HCT116 (cell line): ENCODE measurements around the gene DDHD1.

ENCODE experiments used
- EGR1 ChIP-seq: IDR thresholded peaks from 2 replicates; pipeline ENCODE4 v1.6.1; 2012; ENCODE audit warnings: low read depth
- JUND ChIP-seq: IDR thresholded peaks from 2 replicates; pipeline ENCODE4 v1.6.1; 2012
- POLR2A ChIP-seq: IDR thresholded peaks from 2 replicates; pipeline ENCODE4 v1.7.0; 2011; ENCODE audit warnings: borderline replicate concordance; ENCODE audit not compliant: insufficient read depth, insufficient read length; ENCODE audit errors: extremely low read depth
- POLR2AphosphoS5 ChIP-seq: IDR thresholded peaks from 2 replicates; pipeline ENCODE4 v1.6.1; 2011; ENCODE audit warnings: mild to moderate bottlenecking, low read depth, low read length, moderate library complexity
- YY1 ChIP-seq: IDR thresholded peaks from 2 replicates; pipeline ENCODE4 v1.6.1; 2011; ENCODE audit warnings: low read length, low read depth, moderate library complexity, mild to moderate bottlenecking; ENCODE audit not compliant: insufficient replicate concordance; ENCODE audit errors: extremely low read depth
- TF ChIP-seq, protein P1 (sequence below), 3 experiments: fragments of 200-600 bp in 1 of 3; sonication (generic) in 1 of 3; IDR thresholded peaks in 2 of 3; conservative IDR thresholded peaks in 1 of 3; 2 replicates each; pipeline ENCODE4 v1.5.1; 2012 to 2017; ENCODE audit warnings: low read depth in 2 of 3, low read length in 2 of 3, antibody characterized with exemption in 1 of 3, borderline replicate concordance in 1 of 3, control low read depth in 1 of 3, mild to moderate bottlenecking in 1 of 3, mixed read lengths in 1 of 3, mixed run types in 1 of 3, moderate library complexity in 1 of 3; ENCODE audit not compliant: insufficient read depth in 1 of 3

DNA sequence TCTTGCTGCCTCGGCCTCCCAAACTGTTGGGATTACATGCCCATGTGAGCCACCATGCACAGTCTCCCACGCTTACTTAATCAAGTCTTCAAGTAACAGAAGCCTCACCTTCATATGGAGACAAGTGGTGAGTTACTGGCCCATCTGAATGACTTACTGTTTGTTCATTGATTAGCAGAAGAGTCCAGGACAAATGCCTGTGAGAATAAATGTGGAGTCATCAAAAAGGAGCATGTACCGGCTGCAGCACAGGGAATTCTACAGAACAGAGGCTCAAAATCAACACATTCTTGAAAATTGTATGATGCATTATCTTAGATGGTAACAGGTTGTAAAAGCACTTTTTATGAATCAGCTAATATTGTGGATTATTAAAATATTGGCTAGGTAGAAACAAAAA is 129.8 kb downstream of the DDHD1 start:
- TF ChIP-seq POLR2AphosphoS5 (no peak), POLR2A (no peak), EGR1 (no peak), JUND (no peak), YY1 (no peak)
- TF ChIP-seq, protein P1, sequence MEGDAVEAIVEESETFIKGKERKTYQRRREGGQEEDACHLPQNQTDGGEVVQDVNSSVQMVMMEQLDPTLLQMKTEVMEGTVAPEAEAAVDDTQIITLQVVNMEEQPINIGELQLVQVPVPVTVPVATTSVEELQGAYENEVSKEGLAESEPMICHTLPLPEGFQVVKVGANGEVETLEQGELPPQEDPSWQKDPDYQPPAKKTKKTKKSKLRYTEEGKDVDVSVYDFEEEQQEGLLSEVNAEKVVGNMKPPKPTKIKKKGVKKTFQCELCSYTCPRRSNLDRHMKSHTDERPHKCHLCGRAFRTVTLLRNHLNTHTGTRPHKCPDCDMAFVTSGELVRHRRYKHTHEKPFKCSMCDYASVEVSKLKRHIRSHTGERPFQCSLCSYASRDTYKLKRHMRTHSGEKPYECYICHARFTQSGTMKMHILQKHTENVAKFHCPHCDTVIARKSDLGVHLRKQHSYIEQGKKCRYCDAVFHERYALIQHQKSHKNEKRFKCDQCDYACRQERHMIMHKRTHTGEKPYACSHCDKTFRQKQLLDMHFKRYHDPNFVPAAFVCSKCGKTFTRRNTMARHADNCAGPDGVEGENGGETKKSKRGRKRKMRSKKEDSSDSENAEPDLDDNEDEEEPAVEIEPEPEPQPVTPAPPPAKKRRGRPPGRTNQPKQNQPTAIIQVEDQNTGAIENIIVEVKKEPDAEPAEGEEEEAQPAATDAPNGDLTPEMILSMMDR (IDR thresholded peaks at IDR 0.05 in 2 of 3, conservative IDR thresholded peaks at IDR 0.05 in 1 of 3; ENCODE audit: borderline replicate concordance in 1 of 3, insufficient read depth in 1 of 3, low read depth in 2 of 3, low read length in 2 of 3) = no peak
